Stomach (tissue), 4 donors: ENCODE data around the gene CLSTN2.

Experiments used
- CTCF ChIP-seq, 7 experiments: fragments of 450-650 bp in 4 of 7; fragments of 200-600 bp in 3 of 7; sonication (generic) in 3 of 7; IDR thresholded peaks; one replicate each; pipeline ENCODE4 v1.5.1; 2016 to 2019; ENCODE audit warnings: antibody characterized with exemption in 7 of 7, control low read depth in 2 of 7, mild to moderate bottlenecking in 1 of 7
- EP300 ChIP-seq: sonication (generic); formaldehyde crosslinking; IDR thresholded peaks from one replicate; pipeline ENCODE4 v1.6.1; 2017; ENCODE audit warnings: antibody characterized with exemption
- POLR2A ChIP-seq, 4 donors: fragments of 450-650 bp; IDR thresholded peaks; one replicate each; pipeline ENCODE4 v1.6.1; 2016; ENCODE audit warnings: antibody characterized with exemption in 4 of 4, control low read depth in 2 of 4, mild to moderate bottlenecking in 1 of 4, moderate library complexity in 1 of 4
- POLR2AphosphoS5 ChIP-seq, 3 donors: sonication (generic); formaldehyde crosslinking; IDR thresholded peaks; one replicate each; pipeline ENCODE4 v1.6.1; 2016; ENCODE audit warnings: antibody characterized with exemption in 3 of 3

GRCh38 chr3:140430494-140430893 is 495.5 kb downstream of the CLSTN2 start:
- TF ChIP-seq CTCF (IDR thresholded peaks at IDR 0.05) = no peak
- no peak for TF ChIP-seq EP300
- TF ChIP-seq POLR2AphosphoS5 (IDR thresholded peaks at IDR 0.05) = no peak
- no peak for TF ChIP-seq POLR2A (IDR thresholded peaks at IDR 0.05)
